ENCODE data around the gene CNTNAP2. TPM values are rescaled to one million over a fixed set of nuclear protein-coding genes. Genes with fewer than 3 reads are reported as not detected.

Gene CNTNAP2
- total RNA-seq, 2 experiments from 2014 or later = not detected

DNA sequence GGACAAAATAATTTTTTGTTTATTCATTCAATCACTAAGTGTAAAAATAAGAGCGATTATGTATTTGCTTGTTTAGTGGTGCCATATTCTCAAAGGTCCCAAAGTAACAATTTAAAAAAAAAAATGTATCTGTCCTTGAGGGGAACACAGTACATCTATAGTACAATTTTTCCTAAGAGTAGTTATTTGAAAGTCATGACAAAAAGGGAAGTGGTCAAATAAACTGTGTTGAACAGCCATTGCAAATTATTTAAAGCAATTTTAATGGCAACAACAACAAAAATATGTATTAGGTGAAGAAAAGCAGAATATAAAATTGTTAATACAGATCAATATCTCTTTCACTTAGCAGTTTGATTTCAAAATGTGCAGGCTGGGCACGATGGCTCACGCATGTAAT lies 943.5 kb downstream of the CNTNAP2 start:
- intact Hi-C loops (cut with DNase I, micrococcal nuclease) = no loop called here
- no peak overlapping the region for H3K27ac Mint-ChIP-seq

DNA sequence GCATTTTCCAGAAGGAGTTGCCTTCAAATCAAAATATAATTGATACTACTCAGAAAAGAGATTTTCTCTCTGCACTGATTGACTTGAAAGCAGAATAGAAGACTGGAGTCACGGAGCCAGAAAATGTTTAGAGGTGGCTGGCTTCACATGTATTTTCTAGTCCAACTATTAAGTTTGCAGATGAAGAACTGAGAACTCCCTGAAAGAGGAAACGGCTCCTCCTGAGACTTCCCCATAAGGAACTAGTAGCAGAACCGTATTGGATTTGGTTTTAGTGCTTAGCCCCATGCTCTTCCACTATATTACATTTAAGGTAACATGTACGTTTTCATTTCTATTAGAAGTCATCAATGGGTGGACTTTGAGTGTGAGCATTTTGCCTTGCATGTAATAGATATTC lies 946.3 kb downstream of the CNTNAP2 start:
- Histone ChIP-seq H3K4me3 (ENCODE audit: low read length) (no peak overlapping the region), H3K27ac (ENCODE audit: low read depth in 1 of 2, low read length in 2 of 2) (no peak overlapping the region), H3K36me3 (ENCODE audit: insufficient read depth, low read length) (no peaks in the 10 kb centered on the region), H3K4me1 (ENCODE audit: insufficient read depth, low read length) (no peaks in the 10 kb centered on the region), H3K27me3 (ENCODE audit: control insufficient read depth in 1 of 2, insufficient read depth in 2 of 2, low read length in 2 of 2) (no peaks in the 10 kb centered on the region), H3K9me3 (ENCODE audit: control insufficient read depth in 1 of 2, insufficient read depth in 1 of 2, low read length in 2 of 2) (peaks cover 0 to 7% of the 10 kb centered on the region in 2 experiments)
- Mint-ChIP-seq H3K4me3 (no peak overlapping the region), H3K4me1 (ENCODE audit: low read depth) (no peaks in the 10 kb centered on the region), H3K36me3 (ENCODE audit: low read depth) (no peaks in the 10 kb centered on the region), H3K27ac (no peak overlapping the region), H3K27me3 (no peaks in the 10 kb centered on the region), H3K9me3 (no peaks in the 10 kb centered on the region)
- POLR2A ChIA-PET = no interaction called here
- ATAC-seq (ENCODE audit: poor library complexity) (no peak), DNase-seq (peak in 1 of 14 experiments; percentile 3)
- intact Hi-C loops (cut with DNase I, micrococcal nuclease) = no loop called here
- TF ChIP-seq, protein P1, sequence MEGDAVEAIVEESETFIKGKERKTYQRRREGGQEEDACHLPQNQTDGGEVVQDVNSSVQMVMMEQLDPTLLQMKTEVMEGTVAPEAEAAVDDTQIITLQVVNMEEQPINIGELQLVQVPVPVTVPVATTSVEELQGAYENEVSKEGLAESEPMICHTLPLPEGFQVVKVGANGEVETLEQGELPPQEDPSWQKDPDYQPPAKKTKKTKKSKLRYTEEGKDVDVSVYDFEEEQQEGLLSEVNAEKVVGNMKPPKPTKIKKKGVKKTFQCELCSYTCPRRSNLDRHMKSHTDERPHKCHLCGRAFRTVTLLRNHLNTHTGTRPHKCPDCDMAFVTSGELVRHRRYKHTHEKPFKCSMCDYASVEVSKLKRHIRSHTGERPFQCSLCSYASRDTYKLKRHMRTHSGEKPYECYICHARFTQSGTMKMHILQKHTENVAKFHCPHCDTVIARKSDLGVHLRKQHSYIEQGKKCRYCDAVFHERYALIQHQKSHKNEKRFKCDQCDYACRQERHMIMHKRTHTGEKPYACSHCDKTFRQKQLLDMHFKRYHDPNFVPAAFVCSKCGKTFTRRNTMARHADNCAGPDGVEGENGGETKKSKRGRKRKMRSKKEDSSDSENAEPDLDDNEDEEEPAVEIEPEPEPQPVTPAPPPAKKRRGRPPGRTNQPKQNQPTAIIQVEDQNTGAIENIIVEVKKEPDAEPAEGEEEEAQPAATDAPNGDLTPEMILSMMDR (IDR thresholded peaks at IDR 0.05) = no peak
- CTCF ChIA-PET = no interaction called here

More for the DNA sequence above, 943.5 kb downstream of the CNTNAP2 start:
- H3K27me3 Mint-ChIP-seq = no peaks in the 10 kb centered on the region
- Histone ChIP-seq H3K9me3 (ENCODE audit: control insufficient read depth in 1 of 2, insufficient read depth in 1 of 2, low read length in 2 of 2) (peaks cover 0 to 3% of the 10 kb centered on the region in 2 experiments), H3K4me3 (ENCODE audit: low read length) (no peak overlapping the region), H3K27ac (ENCODE audit: low read depth in 1 of 2, low read length in 2 of 2) (no peak overlapping the region), H3K36me3 (ENCODE audit: insufficient read depth, low read length) (no peaks in the 10 kb centered on the region), H3K4me1 (ENCODE audit: insufficient read depth, low read length) (no peaks in the 10 kb centered on the region), H3K27me3 (ENCODE audit: control insufficient read depth in 1 of 2, insufficient read depth in 2 of 2, low read length in 2 of 2) (no peaks in the 10 kb centered on the region)
- ChIA-PET POLR2A (no interaction called here), CTCF (no interaction called here)
- H3K9me3 Mint-ChIP-seq = no peaks in the 10 kb centered on the region
- no peaks in the 10 kb centered on the region for H3K4me1 Mint-ChIP-seq (ENCODE audit: low read depth)
- TF ChIP-seq, protein P1 (IDR thresholded peaks at IDR 0.05) = no peak
- H3K36me3 Mint-ChIP-seq (ENCODE audit: low read depth) = no peaks in the 10 kb centered on the region
- ATAC-seq (ENCODE audit: poor library complexity) = no peak
- DNase-seq = no peak
- no peak overlapping the region for H3K4me3 Mint-ChIP-seq

DNA sequence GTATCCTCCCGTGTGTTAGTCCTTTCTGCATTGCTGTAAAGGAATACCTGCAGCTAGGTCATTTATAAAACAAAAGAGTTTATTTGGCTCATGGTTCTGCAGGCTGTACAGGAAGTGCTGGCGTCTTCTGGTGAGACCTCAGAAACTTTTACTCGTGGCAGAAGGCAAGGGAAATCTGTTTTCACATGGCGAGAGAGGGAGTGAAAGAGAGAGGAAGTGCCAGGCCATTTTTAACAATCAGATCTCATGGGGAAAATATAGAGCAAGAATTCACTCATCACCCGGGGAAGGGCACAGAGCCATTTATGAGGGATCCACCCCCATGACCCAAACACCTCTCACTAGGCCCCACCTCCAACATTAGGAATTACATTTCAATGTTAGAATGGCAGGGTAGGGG lies 952.2 kb downstream of the CNTNAP2 start:
- TF ChIP-seq, protein P1 (IDR thresholded peaks at IDR 0.05) = no peak
- no peaks in the 10 kb centered on the region for H3K27me3 ChIP-seq (ENCODE audit: control insufficient read depth in 1 of 2, insufficient read depth in 2 of 2, low read length in 2 of 2)
- intact Hi-C loops (cut with DNase I, micrococcal nuclease) = no loop called here
- H3K4me3 Mint-ChIP-seq = no peak overlapping the region
- peaks cover 8% of the 10 kb centered on the region for H3K9me3 Mint-ChIP-seq
- no peaks in the 10 kb centered on the region for H3K36me3 ChIP-seq (ENCODE audit: insufficient read depth, low read length)
- no peaks in the 10 kb centered on the region for H3K36me3 Mint-ChIP-seq (ENCODE audit: low read depth)
- no peak overlapping the region for H3K27ac ChIP-seq (ENCODE audit: low read depth in 1 of 2, low read length in 2 of 2)
- H3K4me3 ChIP-seq (ENCODE audit: low read length) = no peak overlapping the region
- H3K9me3 ChIP-seq (ENCODE audit: control insufficient read depth in 1 of 2, insufficient read depth in 1 of 2, low read length in 2 of 2) = peaks cover 0 to 8% of the 10 kb centered on the region in 2 experiments
- CTCF ChIA-PET = no interaction called here
- no peak for ATAC-seq (ENCODE audit: poor library complexity)
- H3K27ac Mint-ChIP-seq = no peak overlapping the region
- no peaks in the 10 kb centered on the region for H3K4me1 Mint-ChIP-seq (ENCODE audit: low read depth)
- POLR2A ChIA-PET = no interaction called here
- no peaks in the 10 kb centered on the region for H3K27me3 Mint-ChIP-seq
- DNase-seq = no peak
- H3K4me1 ChIP-seq (ENCODE audit: insufficient read depth, low read length) = no peaks in the 10 kb centered on the region

Measured in CD4-positive, alpha-beta T cell (primary cell).